ENCODE data around the gene FAM24A.
"Not testable (repeated sequence)": the region's sequence is repeated elsewhere in the genome, so short reads cannot be mapped to it uniquely, and the experiment has no call there.

The FAM24A gene, protein sequence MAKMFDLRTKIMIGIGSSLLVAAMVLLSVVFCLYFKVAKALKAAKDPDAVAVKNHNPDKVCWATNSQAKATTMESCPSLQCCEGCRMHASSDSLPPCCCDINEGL

DNA sequence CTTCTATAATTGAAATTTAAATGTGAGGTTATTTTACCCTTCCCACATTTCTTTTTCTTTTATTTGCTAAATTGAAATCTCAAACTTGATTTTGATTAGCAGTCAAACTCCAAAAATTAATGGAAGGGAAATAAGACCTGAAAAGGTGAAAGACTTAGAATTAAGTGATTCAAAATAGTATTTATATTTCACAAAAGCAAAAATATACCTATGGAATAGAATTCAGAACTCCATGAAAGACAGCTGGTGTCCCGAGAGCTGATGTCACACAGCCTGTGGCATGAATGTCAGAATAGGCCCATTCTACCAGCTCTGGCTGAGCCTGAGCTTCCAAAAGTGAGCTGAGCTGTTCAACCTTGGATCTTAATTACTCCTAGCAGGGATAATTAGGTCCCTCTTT lies at the start of gene FAM24A:
TSS of gene FAM24A (plus strand) at position 301 of the 400 bp plus-strand sequence. CDS start 1,025 bp downstream, outside the sequence.
- H3K27ac Mint-ChIP-seq = no peak within 1 kb of the TSS
- H3K27me3 Mint-ChIP-seq = peaks cover 4% of the 10 kb centered on the region
- no peaks in the 10 kb centered on the region for H3K36me3 Mint-ChIP-seq
- peaks cover 3% of the 10 kb centered on the region for H3K9me3 Mint-ChIP-seq
- DNase-seq = no peak
- CTCF ChIA-PET = no interaction called here
- H3K4me1 Mint-ChIP-seq = no peaks in the 10 kb centered on the region
- no peak within 1 kb of the TSS for H3K4me3 Mint-ChIP-seq

DNA sequence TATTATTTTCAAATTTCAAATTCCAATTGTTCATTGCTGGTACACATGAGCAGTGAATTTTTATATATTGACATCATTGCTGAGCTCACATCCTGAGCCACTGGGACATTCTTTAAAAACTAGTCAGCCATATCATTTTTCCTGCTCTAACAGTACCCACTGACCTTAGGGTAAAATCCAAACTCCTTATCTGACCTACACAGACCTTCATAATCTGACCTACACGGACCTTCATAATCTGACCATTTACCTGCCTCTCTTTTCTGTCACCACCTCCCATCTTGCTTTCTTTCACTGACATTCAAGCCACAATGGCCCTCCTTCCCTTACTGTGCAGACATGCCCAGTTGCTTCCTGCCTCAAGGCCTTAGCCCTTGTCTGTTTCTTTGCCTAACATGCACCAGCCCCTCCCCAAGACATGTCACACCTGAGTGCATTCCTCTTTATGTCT lies 48.7 kb upstream of the FAM24A start:
- Mint-ChIP-seq H3K4me1 (no peaks in the 10 kb centered on the region), H3K36me3 (peaks cover 7% of the 10 kb centered on the region), H3K27ac (no peak overlapping the region), H3K9me3 (peaks cover 3% of the 10 kb centered on the region), H3K27me3 (no peaks in the 10 kb centered on the region), H3K4me3 (no peak overlapping the region)
- DNase-seq = no peak
- CTCF ChIA-PET = no interaction called here

DNA sequence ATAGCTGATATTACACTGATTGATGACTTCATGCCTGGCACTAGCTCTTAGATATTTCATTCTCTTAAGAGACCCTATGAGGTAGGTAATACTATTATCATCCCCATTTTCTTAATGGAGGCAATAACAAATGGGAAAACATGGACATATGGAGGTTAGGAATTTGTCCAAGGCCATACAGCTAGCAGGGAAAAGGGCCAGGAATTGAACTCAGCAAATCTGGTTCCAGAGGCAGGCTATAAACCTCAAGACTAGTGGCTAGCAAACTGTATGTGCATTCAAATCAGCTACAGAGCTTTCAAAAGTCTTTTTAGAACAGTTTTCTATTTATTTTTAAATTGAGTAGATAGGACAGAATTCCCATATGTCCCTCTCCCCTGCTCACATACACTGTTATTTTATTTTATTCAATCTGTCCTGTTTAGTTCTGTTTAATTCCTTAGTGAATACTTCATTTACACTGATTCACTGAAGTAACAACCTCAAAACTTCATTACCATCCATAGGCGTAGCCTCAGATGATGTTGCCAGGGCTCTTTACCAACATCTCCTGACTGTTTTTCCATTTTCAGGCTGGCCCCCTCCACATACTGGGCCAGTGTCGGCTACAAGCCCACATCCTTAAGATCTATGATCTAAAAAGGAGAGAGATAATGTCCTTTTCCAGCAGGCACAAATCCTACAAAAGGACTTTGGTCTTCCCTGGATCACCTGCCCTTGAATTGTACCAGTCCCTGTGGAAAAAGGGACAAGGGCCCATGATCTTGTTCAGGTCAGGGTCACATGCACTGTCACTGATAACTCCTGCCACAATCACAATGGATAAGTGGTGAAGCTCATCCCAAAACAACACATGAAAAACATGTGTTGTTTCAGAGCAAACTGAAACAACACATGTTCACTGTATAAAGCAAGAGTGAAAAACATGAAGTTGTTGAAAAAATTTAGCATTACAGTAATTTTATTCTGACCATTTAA lies 46.9 kb upstream of the FAM24A start:
- DNase-seq = no peak
- H3K9me3 Mint-ChIP-seq = peaks cover 10% of the 10 kb centered on the region
- H3K27me3 Mint-ChIP-seq = no peaks in the 10 kb centered on the region
- H3K36me3 Mint-ChIP-seq = peaks cover 11% of the 10 kb centered on the region
- no peaks in the 10 kb centered on the region for H3K4me1 Mint-ChIP-seq
- H3K4me3 Mint-ChIP-seq = no peak overlapping the region
- CTCF ChIA-PET = no interaction called here
- H3K27ac Mint-ChIP-seq = no peak overlapping the region

DNA sequence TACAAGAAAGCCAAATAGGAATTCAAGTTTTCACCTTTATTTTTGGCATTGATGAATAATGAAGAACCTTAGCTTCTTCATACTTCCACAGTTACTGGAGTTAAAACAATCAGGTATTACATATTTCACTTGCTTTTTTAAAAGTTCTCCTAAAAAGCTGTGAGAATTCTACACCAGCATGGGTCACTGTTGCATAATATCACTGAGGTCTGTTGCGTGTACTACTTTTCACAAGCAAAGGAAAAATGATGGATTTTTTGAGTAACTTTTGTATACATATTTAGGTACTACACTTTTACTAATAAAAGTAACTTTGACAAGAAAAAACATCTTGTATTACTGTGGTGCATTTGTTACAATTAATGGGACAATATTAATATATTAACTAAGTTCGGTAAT lies 46.2 kb upstream of the FAM24A start:
- peaks cover 9% of the 10 kb centered on the region for H3K36me3 Mint-ChIP-seq
- peaks cover 13% of the 10 kb centered on the region for H3K9me3 Mint-ChIP-seq
- no peak overlapping the region for H3K27ac Mint-ChIP-seq
- no peak overlapping the region for H3K4me3 Mint-ChIP-seq
- no peaks in the 10 kb centered on the region for H3K27me3 Mint-ChIP-seq
- H3K4me1 Mint-ChIP-seq = no peaks in the 10 kb centered on the region
- CTCF ChIA-PET = no interaction called here
- no peak for DNase-seq

DNA sequence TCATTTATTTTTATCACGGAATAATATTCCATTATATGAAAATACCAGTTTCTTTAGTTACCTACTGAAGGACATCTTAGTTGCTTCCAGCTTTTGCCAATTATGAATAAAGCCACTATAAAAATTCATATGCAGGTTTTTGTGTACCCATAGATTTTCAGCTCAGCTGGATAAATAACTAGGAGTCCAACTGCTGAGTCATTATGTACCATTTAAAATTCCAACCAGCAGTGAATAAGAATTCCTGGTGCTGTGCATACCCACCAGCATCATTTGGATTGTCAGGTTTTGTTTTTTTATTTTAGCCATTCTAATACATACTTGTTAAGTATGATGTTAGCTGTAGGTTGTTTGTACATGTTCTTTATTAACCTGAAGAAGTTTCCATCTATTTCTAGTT lies 45.5 kb upstream of the FAM24A start:
- Mint-ChIP-seq H3K36me3 (peaks cover 14% of the 10 kb centered on the region), H3K4me3 (no peak overlapping the region), H3K9me3 (peaks cover 13% of the 10 kb centered on the region), H3K4me1 (no peaks in the 10 kb centered on the region), H3K27me3 (no peaks in the 10 kb centered on the region), H3K27ac (no peak overlapping the region)
- DNase-seq = no peak
- CTCF ChIA-PET = no interaction called here

DNA sequence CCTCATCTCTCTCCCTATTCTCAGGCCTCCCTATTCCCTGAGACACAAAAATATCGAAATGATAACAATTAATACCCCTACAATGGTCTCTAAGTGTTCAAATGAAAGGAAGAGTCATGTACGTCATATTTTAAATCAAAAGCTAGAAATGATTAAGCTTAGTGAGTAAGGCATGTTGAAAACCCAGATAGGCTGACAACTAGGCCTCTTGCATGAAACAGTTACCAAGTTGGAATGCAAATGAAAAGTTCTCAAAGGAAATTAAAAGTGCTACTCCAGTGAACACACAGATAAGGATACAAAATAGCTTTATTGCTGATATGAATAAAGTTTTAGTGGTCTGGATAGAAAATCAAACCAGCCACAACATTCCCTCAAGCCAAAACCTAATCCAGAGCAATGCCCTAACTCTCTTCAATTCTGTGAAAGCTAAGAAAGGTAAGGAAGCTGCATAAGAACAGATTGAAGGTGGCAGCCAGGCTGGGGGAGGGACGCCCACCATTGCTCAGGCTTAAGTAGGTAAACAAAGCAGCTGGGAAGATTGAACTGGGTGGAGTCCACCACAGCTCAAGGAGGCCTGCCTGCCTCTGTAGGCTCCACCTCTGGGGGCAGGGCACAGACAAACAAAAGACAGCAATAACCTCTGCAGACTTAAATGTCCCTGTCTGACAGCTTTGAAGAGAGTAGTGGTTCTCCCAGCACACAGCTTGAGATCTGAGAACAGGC lies 43.5 kb upstream of the FAM24A start:
- H3K36me3 Mint-ChIP-seq = peaks cover 22% of the 10 kb centered on the region

DNA sequence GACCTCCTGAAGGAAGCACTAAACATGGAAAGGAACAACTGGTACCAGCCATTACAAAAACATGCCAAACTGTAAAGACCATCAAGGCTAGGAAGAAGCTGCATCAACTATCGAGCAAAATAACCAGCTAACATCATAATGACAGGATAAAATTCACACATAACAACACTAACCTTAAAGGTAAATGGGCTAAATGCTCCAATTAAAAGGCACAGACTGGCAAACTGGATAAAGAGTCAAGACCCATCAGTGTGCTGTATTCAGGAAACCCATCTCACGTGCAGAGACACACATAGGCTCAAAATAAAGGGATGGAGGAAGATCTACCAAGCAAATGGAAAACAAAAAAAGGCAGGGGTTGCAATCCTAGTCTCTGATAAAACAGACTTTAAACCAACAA lies 41.6 kb upstream of the FAM24A start:
- H3K4me1 Mint-ChIP-seq, H3K4me3 Mint-ChIP-seq, H3K27me3 Mint-ChIP-seq, H3K27ac Mint-ChIP-seq, CTCF ChIA-PET, DNase-seq: not testable (repeated sequence)
- Mint-ChIP-seq H3K36me3 (peaks cover 27% of the 10 kb centered on the region), H3K9me3 (peaks cover 19% of the 10 kb centered on the region)

More for the DNA sequence above, 43.5 kb upstream of the FAM24A start:
- H3K9me3 Mint-ChIP-seq = peaks cover 14% of the 10 kb centered on the region
- CTCF ChIA-PET, H3K4me3 Mint-ChIP-seq, H3K27ac Mint-ChIP-seq, DNase-seq, H3K4me1 Mint-ChIP-seq, H3K27me3 Mint-ChIP-seq: not testable (repeated sequence)

DNA sequence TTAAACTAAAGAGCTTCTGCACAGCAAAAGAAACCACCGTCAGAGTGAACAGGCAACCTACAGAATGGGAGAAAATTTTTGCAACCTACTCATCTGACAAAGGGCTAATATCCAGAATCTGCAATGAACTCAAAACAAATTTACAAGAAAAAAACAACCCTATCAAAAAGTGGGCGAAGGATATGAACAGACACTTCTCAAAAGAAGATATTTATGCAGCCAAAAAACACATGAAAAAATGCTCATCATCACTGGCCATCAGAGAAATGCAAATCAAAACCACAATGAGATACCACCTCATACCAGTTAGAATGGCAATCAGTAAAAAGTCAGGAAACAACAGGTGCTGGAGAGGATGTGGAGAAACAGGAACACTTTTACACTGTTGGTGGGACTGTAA lies 38.5 kb upstream of the FAM24A start:
- H3K27me3 Mint-ChIP-seq, H3K4me3 Mint-ChIP-seq, CTCF ChIA-PET, DNase-seq, H3K4me1 Mint-ChIP-seq, H3K27ac Mint-ChIP-seq: not testable (repeated sequence)
- peaks cover 16% of the 10 kb centered on the region for H3K9me3 Mint-ChIP-seq
- H3K36me3 Mint-ChIP-seq = peaks cover 31% of the 10 kb centered on the region

DNA sequence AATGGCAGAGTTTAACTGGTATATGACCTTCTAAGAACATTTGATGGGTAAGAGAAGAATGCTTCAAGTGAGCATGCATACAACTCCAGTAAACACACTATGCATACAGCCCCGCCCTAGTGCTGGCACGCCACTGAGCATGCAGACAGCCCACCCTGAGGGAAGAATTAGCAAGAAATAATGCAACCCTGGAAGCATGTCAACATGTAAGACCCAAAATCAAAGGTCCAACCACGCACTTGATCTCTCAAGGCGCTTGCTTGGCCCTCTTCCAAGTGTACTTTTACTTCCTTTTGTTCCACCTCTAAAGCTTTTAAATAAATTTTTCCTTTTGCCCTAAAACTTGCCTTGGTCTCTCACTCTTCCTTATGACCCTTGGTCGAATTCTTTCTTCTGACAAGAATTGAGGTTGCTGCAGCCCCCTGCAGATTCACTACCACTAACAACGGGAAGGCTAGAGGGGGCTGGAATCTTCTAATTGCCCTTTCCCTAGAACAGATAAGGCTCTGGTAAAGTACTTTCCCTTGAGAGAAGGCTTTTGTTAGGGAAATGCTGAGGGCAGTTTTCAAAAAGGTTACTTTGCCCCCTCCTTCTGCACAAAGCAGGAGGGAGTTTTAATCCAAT lies 34.5 kb upstream of the FAM24A start:
- H3K27ac Mint-ChIP-seq = no peak overlapping the region
- peaks cover 34% of the 10 kb centered on the region for H3K36me3 Mint-ChIP-seq
- CTCF ChIA-PET = no interaction called here
- peaks cover 8% of the 10 kb centered on the region for H3K9me3 Mint-ChIP-seq
- peaks cover 35% of the 10 kb centered on the region for H3K4me1 Mint-ChIP-seq
- no peak for DNase-seq
- peaks cover 5% of the 10 kb centered on the region for H3K27me3 Mint-ChIP-seq
- H3K4me3 Mint-ChIP-seq = no peak overlapping the region

DNA sequence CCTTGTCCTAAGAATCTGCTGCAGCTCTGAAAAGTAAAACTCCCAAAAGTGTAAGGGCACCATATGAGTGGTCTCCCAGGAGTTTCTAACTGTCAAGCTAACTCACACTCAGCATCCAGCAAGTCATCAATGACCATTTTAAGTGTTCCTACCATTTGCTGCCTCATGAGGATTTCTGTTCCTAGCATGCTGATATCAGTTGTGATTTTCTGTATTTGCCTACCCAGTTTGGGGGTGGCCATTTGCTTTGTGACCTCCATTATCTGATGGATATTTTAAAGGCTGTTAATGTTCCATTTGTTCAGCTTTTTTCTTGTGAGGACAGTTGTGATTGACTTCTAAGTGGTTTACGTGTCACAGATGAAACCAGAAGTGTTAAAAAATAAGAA lies 33.9 kb upstream of the FAM24A start:
- Mint-ChIP-seq H3K27me3 (peaks cover 5% of the 10 kb centered on the region), H3K9me3 (peaks cover 8% of the 10 kb centered on the region), H3K4me3 (no peak overlapping the region), H3K36me3 (peaks cover 34% of the 10 kb centered on the region), H3K27ac (no peak overlapping the region), H3K4me1 (peaks cover 38% of the 10 kb centered on the region)
- CTCF ChIA-PET = no interaction called here
- DNase-seq = no peak

DNA sequence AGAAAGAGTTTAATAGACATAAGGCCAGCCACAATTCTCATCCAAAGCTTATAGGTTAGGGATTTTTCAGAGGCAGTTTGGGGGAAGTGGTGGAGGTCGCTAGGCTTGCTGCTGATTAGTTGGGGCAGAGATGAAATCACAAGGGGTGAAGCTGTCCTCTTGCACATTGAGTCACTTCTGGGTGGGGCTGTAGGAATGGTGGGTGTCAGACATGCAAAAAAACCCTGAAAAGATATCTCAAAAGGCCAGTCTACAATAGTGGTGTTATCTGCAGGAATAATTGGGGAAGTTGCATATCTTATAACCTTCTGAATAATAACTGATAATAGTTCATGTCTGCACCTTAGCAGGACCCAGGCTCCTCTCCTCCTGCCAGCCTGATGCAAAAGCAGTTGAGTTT lies 33.1 kb upstream of the FAM24A start:
- Mint-ChIP-seq H3K4me1 (peaks cover 38% of the 10 kb centered on the region), H3K27ac (no peak overlapping the region), H3K27me3 (peaks cover 5% of the 10 kb centered on the region), H3K4me3 (no peak overlapping the region), H3K36me3 (peaks cover 30% of the 10 kb centered on the region), H3K9me3 (peaks cover 5% of the 10 kb centered on the region)
- CTCF ChIA-PET = no interaction called here
- DNase-seq = no peak

DNA sequence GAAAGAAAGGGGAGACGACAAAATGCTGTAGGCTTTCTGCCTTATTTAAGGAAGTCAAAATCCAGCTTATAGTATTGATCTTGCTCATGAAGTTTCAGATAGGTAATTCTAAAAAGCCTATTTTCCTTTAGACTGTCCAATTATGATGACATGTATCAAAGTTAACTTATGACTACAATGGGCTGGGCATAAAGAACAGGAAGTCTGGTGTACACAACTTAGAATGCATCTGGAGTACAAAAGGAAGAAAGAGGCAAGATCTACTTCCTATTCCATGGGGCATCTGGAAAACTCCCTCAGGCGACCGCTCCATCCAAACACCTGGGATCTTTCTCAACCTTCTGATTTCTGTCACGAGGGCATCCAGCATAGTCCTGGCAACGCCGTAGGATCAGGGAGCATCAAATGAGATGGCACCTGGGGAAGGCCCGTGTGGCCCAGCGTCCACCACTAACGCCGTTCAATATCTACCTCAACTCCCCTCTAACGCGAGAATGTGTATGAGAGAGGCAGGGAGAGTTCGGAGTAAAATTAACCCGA lies 31.5 kb upstream of the FAM24A start:
- Mint-ChIP-seq H3K27me3 (peaks cover 5% of the 10 kb centered on the region), H3K27ac (peak overlapping the region; percentile 92), H3K36me3 (peaks cover 26% of the 10 kb centered on the region), H3K4me1 (peaks cover 38% of the 10 kb centered on the region), H3K9me3 (peaks cover 2% of the 10 kb centered on the region), H3K4me3 (peak overlapping the region; percentile 78)
- CTCF ChIA-PET = interaction anchor here (0.7 kb wide), 1 partner anchor 1452 kb away, joined by 4 read pairs; no protein-coding TSS in a partner anchor
- DNase-seq = no peak

DNA sequence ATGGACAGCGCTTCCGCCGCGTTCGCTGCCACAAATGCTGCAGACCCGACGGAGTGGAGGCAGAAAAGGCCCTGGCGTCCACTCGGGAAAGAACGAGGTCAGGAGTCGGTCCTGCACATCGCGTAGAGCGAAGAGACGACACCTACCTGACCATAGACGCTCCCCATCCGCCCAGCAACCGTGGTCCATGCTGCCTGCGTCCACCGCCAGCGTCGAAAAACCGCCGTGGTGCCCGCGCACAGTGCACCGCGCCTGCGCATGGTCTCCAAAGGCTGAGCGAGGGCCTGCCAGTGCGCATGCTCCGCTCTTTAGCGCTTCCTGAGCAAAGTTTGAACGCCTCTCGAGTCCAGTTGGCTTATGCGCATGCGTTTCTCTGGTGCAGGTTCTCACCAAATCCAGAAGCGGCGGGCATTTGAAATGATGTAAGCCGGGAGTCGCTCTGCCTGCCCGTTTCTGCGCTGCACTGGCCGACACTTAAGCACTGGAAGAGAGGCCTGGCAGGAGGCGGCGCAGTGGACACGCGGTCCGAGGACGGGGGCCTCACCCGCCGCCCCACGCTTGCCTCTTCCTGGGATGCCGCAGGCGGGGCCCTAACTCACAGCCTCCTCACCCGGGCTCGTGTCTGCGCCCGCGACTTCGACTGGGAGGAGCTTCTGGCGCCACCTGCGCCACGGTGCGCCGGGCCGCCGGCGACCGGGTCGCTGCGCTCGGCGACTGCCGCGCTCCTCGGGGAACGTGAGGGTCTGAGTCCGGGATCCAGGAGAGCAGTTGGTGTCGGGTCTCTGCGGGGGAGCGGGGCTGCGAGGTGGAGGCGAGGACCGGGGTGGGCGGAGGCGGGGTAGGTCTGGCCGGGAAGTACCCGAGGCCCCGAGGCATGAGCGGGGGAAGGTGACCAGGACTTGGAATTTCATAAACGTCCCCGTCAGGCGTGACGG lies 30.8 kb upstream of the FAM24A start, which contains the start of gene FAM24B:
TSS of gene FAM24B (minus strand) at position 243 of the 935 bp plus-strand sequence. CDS start 29,066 bp downstream, outside the sequence.
- Mint-ChIP-seq H3K27me3 (peaks cover 5% of the 10 kb centered on the region), H3K36me3 (peaks cover 22% of the 10 kb centered on the region), H3K27ac (peak within 1 kb of the TSS; percentile 92), H3K4me3 (peak within 1 kb of the TSS; percentile 78), H3K9me3 (peaks cover 2% of the 10 kb centered on the region), H3K4me1 (peaks cover 36% of the 10 kb centered on the region)
- peak; percentile 96 for DNase-seq
- CTCF ChIA-PET = no interaction called here
